NCI-H2171 treated with DMSO at 0.1 percent for 48 hours (cell line): ENCODE data around the gene FGF2.
A peak's percentile ranks its signal among the peaks of the same experiment; 100 is the strongest.
"Not testable (repeated sequence)": the region's sequence is repeated elsewhere in the genome, so short reads cannot be mapped to it uniquely, and the experiment has no call there.

ENCODE experiments used
- DNase-seq: peaks from one replicate; lab custom pipeline; 2025; lab: John Stamatoyannopoulos, UW

FGF2 gene

GRCh38 chr4:122928930-122929329, 102.3 kb downstream of the FGF2 start:
- no peak for DNase-seq

DNA sequence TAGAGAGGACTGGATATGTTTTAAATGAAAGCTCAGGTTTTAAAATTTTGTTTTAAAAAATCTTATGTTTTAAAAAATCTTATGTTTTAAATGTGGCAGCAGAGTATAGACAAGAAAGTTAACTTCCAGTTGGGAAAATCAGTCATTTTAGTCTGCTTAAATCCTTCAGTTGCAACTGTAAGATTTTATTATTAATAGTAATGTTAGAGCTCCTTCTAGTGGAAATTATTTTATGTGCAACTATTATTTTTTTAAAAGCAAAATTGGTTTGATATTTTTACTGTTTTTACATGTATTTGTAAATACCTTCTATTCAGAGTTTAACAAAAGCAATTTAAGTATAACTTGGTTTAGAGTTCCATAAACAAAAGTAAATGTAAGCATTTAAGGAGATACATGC, 104.2 kb downstream of the FGF2 start:
- peak; percentile 36 for DNase-seq

- DNase-seq, result no peak
These were observed 106.1 kb downstream of the FGF2 start for GRCh38 chr4:122932763-122933162.

- DNase-seq, result not testable (repeated sequence)
These were observed 118.5 kb downstream of the FGF2 start for GRCh38 chr4:122945136-122945535.

DNA sequence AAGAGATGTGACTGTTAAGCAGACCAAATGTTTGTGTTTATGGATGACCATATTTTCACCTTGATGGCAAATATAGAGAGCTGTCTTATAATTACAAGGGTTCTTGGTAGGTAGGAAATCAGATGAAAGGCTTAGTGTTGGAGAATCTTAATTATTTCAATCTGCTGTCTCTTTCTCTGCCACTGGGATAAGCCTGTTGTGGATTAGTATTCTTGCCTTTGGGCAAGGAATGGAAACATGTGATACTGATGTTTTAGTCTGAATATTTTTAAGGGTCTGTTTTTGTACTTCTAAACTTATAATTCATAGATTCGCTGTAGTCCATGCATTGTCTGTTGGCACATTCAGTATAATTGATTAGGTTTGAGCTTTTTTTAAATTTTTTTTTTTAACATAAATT, 119.5 kb downstream of the FGF2 start:
- DNase-seq, result no peak
